Activated CD4-positive, CD25-positive, alpha-beta regulatory T cell treated with anti-CD3 and anti-CD28 coated beads, Interleukin-2, amount 50 U/mL, for 16 hours (primary cell): ENCODE measurements around the gene SMARCA4.
"Not testable (repeated sequence)": the region's sequence is repeated elsewhere in the genome, so short reads cannot be mapped to it uniquely, and the experiment has no call there.

Source experiments
- DNase-seq: peaks from one replicate; pipeline ENCODE4 v3.0.0-alpha.2; 2020; ENCODE audit warnings: low read depth, low spot score

The SMARCA4 gene

GRCh38 chr19:10928563-10929401 lies 32.0 kb upstream of the SMARCA4 start, which contains the start of the genes TIMM29 and YIPF2:
Gene TIMM29, plus strand, starts transcription at chr19:10928811. Its CDS starts 12 bp downstream, at chr19:10928823.
Gene YIPF2, minus strand, starts transcription at chr19:10928639. Its CDS starts 229 bp downstream, at chr19:10928410.
- DNase-seq: peak; percentile 88

- no peak for DNase-seq
Measured at GRCh38 chr19:10929402-10929794, 31.4 kb upstream of the SMARCA4 start.

- no peak for DNase-seq
Measured at GRCh38 chr19:10935371-10936059, 25.3 kb upstream of the SMARCA4 start.

DNA sequence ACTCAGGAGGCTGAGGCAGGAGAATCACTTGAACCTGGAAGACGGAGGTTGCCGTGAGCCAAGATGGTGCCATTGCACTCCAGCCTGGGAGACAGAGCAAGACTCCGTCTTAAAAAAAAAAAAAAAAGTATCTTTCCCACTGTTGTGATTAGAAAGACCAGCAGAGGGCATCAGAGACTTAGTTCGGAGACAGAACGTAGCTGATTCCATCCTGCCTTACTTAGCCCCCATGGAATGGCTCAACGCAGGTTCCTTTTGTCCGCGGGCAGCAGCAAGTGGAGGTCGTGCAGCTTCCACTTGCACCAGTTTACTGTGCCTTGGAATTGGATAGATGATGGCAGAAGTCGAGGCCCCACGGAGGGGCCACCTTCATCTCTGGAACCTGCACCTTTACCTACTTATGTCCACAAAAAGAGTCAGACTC lies 24.2 kb upstream of the SMARCA4 start:
- no peak for DNase-seq

GRCh38 chr19:10941649-10942048 lies 19.2 kb upstream of the SMARCA4 start:
- DNase-seq: not testable (repeated sequence)

GRCh38 chr19:10943412-10943811 lies 17.4 kb upstream of the SMARCA4 start:
- not testable (repeated sequence) for DNase-seq

GRCh38 chr19:10945264-10945663 lies 15.6 kb upstream of the SMARCA4 start:
- DNase-seq: no peak

- no peak for DNase-seq
Measured at GRCh38 chr19:10946958-10947657, 13.7 kb upstream of the SMARCA4 start.

GRCh38 chr19:10952809-10953208 lies 8.0 kb upstream of the SMARCA4 start:
- DNase-seq: no peak

GRCh38 chr19:10959277-10959968 lies 1.4 kb upstream of the SMARCA4 start:
- DNase-seq: not testable (repeated sequence)

GRCh38 chr19:10961073-10961860 lies 437 bp downstream of the SMARCA4 start:
- no peak for DNase-seq

GRCh38 chr19:10962863-10963262 lies 2.0 kb downstream of the SMARCA4 start:
- DNase-seq: no peak

DNA sequence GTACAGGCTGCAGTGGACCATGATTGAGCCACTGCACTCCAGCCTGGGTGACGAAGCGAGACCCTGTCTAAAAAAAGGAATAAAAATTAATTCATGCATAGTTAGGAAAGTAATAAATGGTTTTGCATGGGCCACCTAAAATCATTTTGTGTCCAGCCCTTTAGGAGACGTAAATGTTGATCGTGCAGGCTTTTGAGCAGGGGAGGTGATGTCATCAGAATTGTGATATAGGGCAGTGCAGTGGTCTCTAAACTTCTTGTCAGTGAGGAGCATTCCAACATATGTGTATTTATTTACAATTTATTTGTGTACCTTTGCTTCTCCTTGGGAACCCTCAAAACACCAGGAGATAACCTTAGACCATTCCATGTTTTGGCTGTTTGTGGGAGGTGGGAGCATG lies 3.0 kb downstream of the SMARCA4 start:
- DNase-seq: no peak

DNA sequence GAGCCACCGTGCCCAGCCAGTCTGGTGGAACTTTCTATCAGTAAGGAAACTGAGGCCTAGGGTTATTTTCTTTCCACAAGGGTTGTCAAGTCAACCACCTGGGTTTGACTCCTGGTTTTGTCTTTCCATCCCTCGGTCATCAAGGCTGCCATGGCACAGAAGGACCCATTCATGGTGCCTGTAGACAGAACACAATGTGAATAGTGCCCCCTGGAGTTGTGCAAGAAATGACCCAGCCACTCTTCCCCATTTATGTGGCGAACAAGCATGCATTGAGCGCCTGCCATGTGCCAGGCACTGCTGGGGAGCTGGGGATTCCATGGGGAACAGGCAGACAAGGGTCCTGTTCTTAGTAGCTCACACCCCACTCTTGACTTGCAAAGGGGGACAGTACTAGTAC lies 4.1 kb downstream of the SMARCA4 start:
- no peak for DNase-seq

- no peak for DNase-seq
Measured at GRCh38 chr19:10965398-10965797, 4.6 kb downstream of the SMARCA4 start.

DNA sequence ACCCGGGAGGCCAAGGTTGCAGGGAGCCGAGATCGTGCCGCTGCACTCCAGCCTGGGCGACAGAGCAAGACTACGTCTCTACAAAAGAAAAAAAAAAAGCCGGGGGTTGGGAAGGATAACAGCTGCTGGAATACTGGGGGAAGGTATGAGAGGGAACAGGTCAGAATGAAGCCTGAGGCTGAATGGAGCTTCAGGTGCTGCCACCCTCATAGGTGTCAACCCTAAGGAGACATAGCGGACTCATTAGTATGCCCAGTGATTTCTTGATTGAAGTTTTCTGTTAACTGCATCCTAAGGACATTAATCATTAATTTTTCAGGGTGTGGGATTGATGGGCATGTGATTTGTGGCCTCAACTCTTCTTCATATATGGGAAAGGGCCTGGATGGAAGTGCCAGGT lies 6.0 kb downstream of the SMARCA4 start:
- DNase-seq: no peak

DNA sequence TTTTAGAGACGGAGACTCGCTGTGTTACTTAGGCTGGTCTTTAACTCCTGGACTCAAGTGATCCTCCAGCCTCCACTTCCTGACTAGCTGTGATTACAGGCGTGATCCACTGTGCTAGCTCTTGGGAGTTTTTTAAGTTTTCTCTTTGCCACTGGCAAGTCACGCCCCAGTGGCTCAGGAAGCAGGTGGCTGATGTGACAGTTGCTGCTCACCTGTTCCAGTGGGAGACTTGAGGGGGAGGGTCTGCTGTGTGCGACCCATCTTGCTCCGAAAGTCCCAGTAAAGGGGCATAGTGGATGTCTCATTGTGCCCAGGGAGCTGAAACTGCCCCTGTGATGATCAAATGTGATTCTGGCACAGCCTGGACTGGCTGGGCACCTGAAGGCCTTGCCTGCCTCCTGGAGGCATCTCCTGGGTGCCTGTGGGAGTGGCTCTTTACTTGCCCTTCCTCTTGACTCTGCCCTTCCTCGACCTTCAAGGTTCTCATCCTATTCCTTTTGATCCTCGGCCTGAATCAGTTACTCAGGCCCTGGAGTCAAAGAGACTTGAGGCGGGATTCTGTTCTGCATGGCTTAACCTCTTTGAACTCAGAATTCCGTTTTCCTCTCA lies 7.8 kb downstream of the SMARCA4 start:
- DNase-seq: no peak

DNA sequence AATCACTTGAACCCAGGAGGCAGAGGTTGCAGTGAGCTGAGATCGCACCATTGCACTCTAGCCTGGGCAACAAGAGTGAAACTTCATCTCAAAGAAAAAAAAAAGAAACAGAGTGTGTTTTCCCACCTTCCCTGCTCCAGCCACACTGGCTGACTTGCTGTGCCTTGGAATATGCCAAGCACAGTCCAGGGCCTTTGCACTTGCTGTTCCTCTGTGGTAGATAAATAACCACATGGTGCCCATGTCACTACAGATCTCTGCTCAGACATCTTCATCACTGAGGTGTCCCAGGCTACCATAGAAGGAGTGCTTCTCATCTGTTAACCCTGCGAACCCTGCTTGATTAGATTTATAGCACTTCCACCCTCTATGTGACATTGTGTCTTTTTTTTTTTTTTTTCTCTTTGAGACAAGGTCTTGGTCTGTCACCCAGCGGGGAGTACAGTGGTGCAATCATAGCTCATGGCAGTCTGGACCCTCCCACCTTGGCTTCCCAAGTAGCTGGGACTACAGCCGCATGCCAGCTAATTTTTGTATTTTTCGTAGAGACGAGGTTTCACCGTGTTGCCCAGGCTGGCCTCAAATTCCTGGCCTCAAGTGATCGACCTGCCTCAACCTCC lies 10.4 kb downstream of the SMARCA4 start:
- no peak for DNase-seq

DNA sequence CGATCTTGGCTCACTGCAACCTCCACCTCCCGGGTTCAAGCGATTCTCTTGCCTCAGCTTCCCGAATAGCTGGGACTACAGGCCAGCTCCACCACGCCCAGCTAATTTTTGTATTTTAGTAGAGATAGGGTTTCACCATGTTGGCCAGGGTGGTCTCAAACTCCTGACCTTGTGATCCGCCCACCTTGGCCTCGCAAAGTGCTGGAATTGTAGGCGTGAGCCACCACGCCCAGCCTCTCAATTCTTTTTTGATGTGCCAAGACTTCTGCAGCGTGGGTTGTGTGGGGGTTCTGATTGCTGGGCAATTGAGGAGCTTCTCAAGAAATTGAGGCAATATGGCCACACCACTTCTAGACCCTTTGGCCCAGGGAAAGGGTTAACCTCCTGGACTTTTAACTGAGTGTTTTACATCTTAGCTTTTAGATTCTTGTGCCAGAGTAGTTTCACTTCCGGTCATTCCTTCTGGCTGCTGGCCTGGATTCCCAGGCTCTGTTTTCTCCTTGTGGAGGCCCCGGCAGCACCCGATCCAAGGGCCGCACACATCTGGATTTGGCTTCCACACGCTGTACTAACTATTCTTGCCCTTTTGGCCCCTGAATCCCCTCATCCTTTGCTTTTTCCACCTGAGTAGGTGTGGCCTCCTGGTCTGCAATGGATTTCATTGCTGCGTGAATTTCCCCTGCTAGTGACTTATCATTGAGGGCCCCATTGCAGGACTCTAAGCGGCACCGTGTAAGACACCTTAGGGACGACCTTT lies 14.7 kb downstream of the SMARCA4 start:
- DNase-seq: no peak
